HL-60 (cell line): Measurements from ENCODE around the gene SPATA19.

ENCODE experiments used
- CTCF ChIP-seq: IDR thresholded peaks from one replicate; pipeline ENCODE4 v1.5.1; 2011; ENCODE audit warnings: low read length, control low read depth, inconsistent platforms; ENCODE audit not compliant: insufficient read depth
- GABPA ChIP-seq: IDR thresholded peaks from 2 replicates; pipeline ENCODE4 v1.6.1; 2012; ENCODE audit warnings: low read depth
- POLR2AphosphoS5 ChIP-seq: IDR thresholded peaks from 2 replicates; pipeline ENCODE4 v1.6.1; 2012; ENCODE audit warnings: low read depth

GRCh38 chr11:133815636-133816035 lies 29.7 kb downstream of the SPATA19 start:
- no peak for TF ChIP-seq GABPA
- no peak for TF ChIP-seq POLR2AphosphoS5
- no peak for TF ChIP-seq CTCF
